ENCODE results near the gene PLEKHB1.

DNA sequence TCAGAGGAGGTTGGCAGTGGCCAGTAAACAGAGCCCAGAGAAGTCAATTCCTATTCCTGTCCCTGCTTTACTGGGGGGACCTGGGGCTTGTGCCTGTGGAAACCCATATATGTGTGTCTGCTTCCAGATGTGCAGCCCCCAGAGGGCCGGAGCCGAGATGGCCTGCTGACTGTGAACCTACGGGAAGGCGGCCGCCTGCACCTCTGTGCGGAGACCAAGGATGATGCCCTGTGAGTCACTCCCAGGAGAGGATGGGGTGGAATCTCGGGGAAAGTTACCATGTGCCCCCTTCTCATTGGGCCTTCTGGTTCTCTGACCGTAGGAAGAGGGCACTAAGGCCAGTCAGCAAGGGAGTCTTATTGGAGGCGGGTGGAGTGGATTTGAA is 5.3 kb downstream of the PLEKHB1 start:
- TF ChIP-seq CTCF (IDR thresholded peaks at IDR 0.05) (no peak), POLR2A (IDR thresholded peaks at IDR 0.05) (no peak), POLR2AphosphoS5 (IDR thresholded peaks at IDR 0.05) (no peak), EP300 (IDR thresholded peaks at IDR 0.05) (no peak)
